GM23248 (cell line): ENCODE measurements around the gene RAP2B.

Source experiments
- EZH2 ChIP-seq: fragments of 200-600 bp; sonication (generic); IDR thresholded peaks from 2 replicates; pipeline ENCODE4 v1.6.1; 2018; ENCODE audit warnings: antibody characterized with exemption, mild to moderate bottlenecking; ENCODE audit not compliant: insufficient read depth, poor library complexity, severe bottlenecking
- EZH2phosphoT487 ChIP-seq: fragments of 200-600 bp; sonication (generic); IDR thresholded peaks from 2 replicates; pipeline ENCODE4 v1.6.1; 2018; ENCODE audit warnings: antibody characterized with exemption, moderate library complexity, mild to moderate bottlenecking, low read depth; ENCODE audit not compliant: insufficient read depth

DNA sequence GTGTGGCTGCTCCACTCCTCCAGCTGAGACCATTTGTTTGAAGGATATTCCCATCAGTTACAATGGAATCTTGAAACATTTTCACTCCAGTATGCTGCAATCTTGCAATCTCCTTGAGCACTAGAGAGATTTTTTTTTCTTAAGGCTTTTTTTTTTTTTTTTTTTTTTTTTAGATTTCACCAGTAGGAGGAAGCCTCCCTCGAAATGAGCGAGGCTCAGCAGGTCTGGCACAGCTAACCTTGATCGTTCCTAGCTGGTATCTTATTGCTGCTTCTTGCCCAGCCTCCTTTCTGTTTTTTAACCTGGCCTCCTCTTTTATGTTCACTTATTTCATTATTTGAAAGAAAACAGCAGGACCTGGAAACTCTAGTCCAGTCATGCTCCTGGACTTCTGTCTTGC lies 48.1 kb downstream of the RAP2B start:
- no peak for TF ChIP-seq EZH2phosphoT487
- TF ChIP-seq EZH2: no peak
